IMR-90 (cell line): ENCODE measurements around the gene TMC7. TPM values are rescaled to one million over a fixed set of nuclear protein-coding genes. Genes with fewer than 3 reads are reported as not detected.

Source experiments
- ATAC-seq: fragments of 200-7000 bp; cut with Tn5 transposase; 2 replicates; pipeline ENCODE4 v1.9.1; 2020; ENCODE audit warnings: low read depth, mild to moderate bottlenecking, moderate library complexity
- BruUV-seq: library from RNA; stranded (reverse); fragments of 400-500 nt; replicated peaks from 2 replicates; lab custom pipeline; 2021; lab: Mats Ljungman, UMichigan
- CTCF ChIA-PET: fragments of 300-600 bp; formaldehyde crosslinking; extraction: SDS; loops from one replicate; lab custom pipeline; 2021; ENCODE audit warnings: antibody characterized with exemption; lab: Yijun Ruan, JAX
- POLR2A ChIA-PET: fragments of 300-600 bp; sonication (Branson Sonifier 250); formaldehyde crosslinking; loops from one replicate; lab custom pipeline; 2022; ENCODE audit warnings: antibody characterized with exemption; ENCODE audit not compliant: unreplicated experiment; lab: Charles Lee
- DNase-seq: peaks from one replicate; pipeline ENCODE4 v3.0.0; 2013
- H2AFZ ChIP-seq: replicated peaks from 2 replicates; pipeline ENCODE3; 2013; ENCODE audit warnings: low read length, mild to moderate bottlenecking; ENCODE audit not compliant: poor library complexity
- H2AK5ac ChIP-seq: 2 replicates; pipeline ENCODE4 v1.6.1; 2013; ENCODE audit warnings: low read depth, low read length, inconsistent platforms
- H2AK9ac ChIP-seq: replicated peaks from 2 replicates; pipeline ENCODE3; 2013; ENCODE audit warnings: mild to moderate bottlenecking, low read depth, low read length, moderate library complexity; ENCODE audit not compliant: poor library complexity
- H2BK120ac ChIP-seq: 2 replicates; pipeline ENCODE4 v1.6.1; 2013; ENCODE audit warnings: low read depth, low read length, inconsistent platforms
- H2BK15ac ChIP-seq: 3 replicates; pipeline ENCODE4 v1.6.1; 2013; ENCODE audit warnings: low read depth, low read length, inconsistent platforms
- H2BK20ac ChIP-seq: 2 replicates; pipeline ENCODE4 v1.6.1; 2013; ENCODE audit warnings: low read depth, mild to moderate bottlenecking, inconsistent platforms, low read length, moderate library complexity
- H2BK5ac ChIP-seq: 2 replicates; pipeline ENCODE4 v1.6.1; 2013; ENCODE audit warnings: mild to moderate bottlenecking, low read depth, low read length, inconsistent platforms; ENCODE audit not compliant: poor library complexity, severe bottlenecking
- H3K14ac ChIP-seq: replicated peaks from 2 replicates; pipeline ENCODE4 v1.6.1; 2013; ENCODE audit warnings: low read depth, low read length, inconsistent platforms
- H3K18ac ChIP-seq: 2 replicates; pipeline ENCODE4 v1.6.1; 2013; ENCODE audit warnings: low read depth, low read length, control low read depth
- H3K23ac ChIP-seq: 2 replicates; pipeline ENCODE4 v1.6.1; 2013; ENCODE audit warnings: low read depth, low read length, inconsistent platforms
- H3K27ac ChIP-seq: 2 replicates; pipeline ENCODE4 v1.5.1; 2013; ENCODE audit warnings: mild to moderate bottlenecking, control low read depth, low read length; ENCODE audit not compliant: insufficient read depth
- H3K27me3 ChIP-seq: 2 replicates; pipeline ENCODE4 v1.6.1; 2013; ENCODE audit warnings: low read length; ENCODE audit not compliant: control insufficient read depth, insufficient read depth
- H3K36me3 ChIP-seq: 2 replicates; pipeline ENCODE4 v1.6.1; 2013; ENCODE audit warnings: low read length, mixed read lengths; ENCODE audit not compliant: control insufficient read depth, insufficient read depth
- H3K4ac ChIP-seq: 2 replicates; pipeline ENCODE4 v1.6.1; 2013; ENCODE audit warnings: low read depth, low read length, inconsistent platforms
- H3K4me1 ChIP-seq: 2 replicates; pipeline ENCODE4 v1.6.1; 2013; ENCODE audit warnings: low read length, mixed read lengths; ENCODE audit not compliant: control insufficient read depth, insufficient read depth
- H3K4me2 ChIP-seq: 2 replicates; pipeline ENCODE4 v1.6.1; 2013; ENCODE audit warnings: low read depth, mild to moderate bottlenecking, control low read depth, low read length, moderate library complexity
- H3K4me3 ChIP-seq: 2 replicates; pipeline ENCODE4 v1.5.1; 2013; ENCODE audit warnings: low read depth, mild to moderate bottlenecking, control low read depth, low read length, moderate library complexity; ENCODE audit not compliant: insufficient read depth
- H3K56ac ChIP-seq: 2 replicates; pipeline ENCODE4 v1.6.1; 2013; ENCODE audit warnings: low read length, inconsistent platforms; ENCODE audit not compliant: insufficient read depth; ENCODE audit errors: extremely low read depth
- H3K79me1 ChIP-seq, 2 experiments: 2 replicates each; pipeline ENCODE4 v1.6.1; 2013; ENCODE audit warnings: low read length in 2 of 2, inconsistent platforms in 1 of 2, low read depth in 1 of 2
- H3K9ac ChIP-seq: 2 replicates; pipeline ENCODE4 v1.6.1; 2013; ENCODE audit warnings: low read depth, low read length, control low read depth
- H3K9me1 ChIP-seq: 2 replicates; pipeline ENCODE4 v1.6.1; 2013; ENCODE audit warnings: low read length, inconsistent platforms; ENCODE audit not compliant: insufficient read depth
- H3K9me3 ChIP-seq: 2 replicates; pipeline ENCODE4 v1.6.1; 2013; ENCODE audit warnings: low read length; ENCODE audit not compliant: control insufficient read depth, insufficient read depth
- H4K20me1 ChIP-seq: 2 replicates; pipeline ENCODE4 v1.6.1; 2013; ENCODE audit warnings: low read length, inconsistent platforms; ENCODE audit not compliant: insufficient read depth
- H4K5ac ChIP-seq: 2 replicates; pipeline ENCODE4 v1.6.1; 2013; ENCODE audit warnings: mild to moderate bottlenecking, low read depth, low read length, control low read depth
- H4K8ac ChIP-seq, 2 experiments: 2 replicates each; pipeline ENCODE4 v1.6.1; 2013; ENCODE audit warnings: low read depth in 2 of 2, low read length in 2 of 2, control low read depth in 1 of 2, inconsistent platforms in 1 of 2
- H4K91ac ChIP-seq: 2 replicates; pipeline ENCODE4 v1.6.1; 2013; ENCODE audit warnings: low read depth, low read length, inconsistent platforms; ENCODE audit not compliant: insufficient read depth
- NFE2L2 ChIP-seq: fragments of 150-350 bp; IDR thresholded peaks from 2 replicates; pipeline ENCODE4 v1.6.1; 2016; ENCODE audit warnings: low read depth, mild to moderate bottlenecking, low read length
- WGBS, 2 experiments: methylation state at CpG; one replicate each; pipeline versions ENCODE4 v1.1.5 to v1.1.7; 2013; ENCODE audit warnings: missing lambda C conversion rate in 2 of 2; ENCODE audit not compliant: insufficient read length in 1 of 2; ENCODE audit errors: extremely low coverage in 2 of 2; 5-methylcytosine and 5-hydroxymethylcytosine counted together
- dilution Hi-C: fragments of 300-500 bp; cut with HindIII; formaldehyde crosslinking; loops from one replicate; pipeline ENCODE4 v1.14.3; 2018; ENCODE audit warnings: low sequenced_read_pairs; ENCODE audit not compliant: unreplicated experiment
- in situ Hi-C: fragments of 300-500 bp; cut with MboI; formaldehyde crosslinking; loops from 3 replicates; pipeline ENCODE4 v1.14.3; 2019; ENCODE audit warnings: low sequenced_read_pairs, inconsistent platforms, mixed read lengths
- intact Hi-C: fragments of 100-400 bp; cut with micrococcal nuclease; formaldehyde crosslinking; loops from 2 replicates; pipeline ENCODE4 v1.10.0; 2022
- polyA plus RNA-seq, 3 experiments: library from polyadenylated mRNA; depleted of rRNA; stranded (reverse); fragments of >200 nt; gene quantifications; 2 replicates each; pipeline ENCODE4 v1.2.3, GENCODE V29; 2012; ENCODE audit warnings: low replicate concordance in 1 of 3
- total RNA-seq: library from RNA; depleted of rRNA; stranded (reverse); fragments of >200 nt; gene quantifications from 2 replicates; pipeline ENCODE4 v1.2.3, GENCODE V29; 2012

Gene TMC7
- total and polyA plus RNA-seq, 2 of the 4 experiments (the other 2 are of a cell fraction): 0.27 to 0.36 TPM

DNA sequence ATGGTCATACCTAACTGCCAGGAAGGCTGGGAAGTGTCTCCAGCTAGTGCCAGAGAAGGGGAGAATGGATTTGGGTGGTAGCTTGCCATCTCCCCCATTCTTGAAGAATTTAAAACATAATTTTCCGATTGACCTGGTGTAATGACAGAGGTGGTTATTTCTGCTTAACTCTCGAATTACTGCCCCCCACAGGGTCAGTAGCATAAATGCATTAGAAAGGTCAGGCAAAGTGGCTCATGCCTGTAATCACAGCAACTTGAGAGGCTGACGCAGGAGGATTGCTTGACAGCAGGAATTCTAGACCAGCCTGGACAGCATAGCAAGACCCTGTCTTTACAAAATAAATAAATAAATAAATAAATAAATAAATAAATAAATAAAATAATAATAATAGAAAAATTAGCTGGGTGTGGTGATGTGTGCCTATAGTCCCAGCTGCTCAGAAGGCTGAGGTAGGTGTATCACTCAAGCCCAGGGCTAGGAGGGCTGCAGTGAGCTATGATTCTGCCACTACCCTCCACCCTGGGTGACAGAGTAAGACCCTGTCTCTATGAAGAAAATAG, 27.5 kb downstream of the TMC7 start:
- intact Hi-C loops (no loop called here), in situ Hi-C loops (no loop called here), dilution Hi-C loops (no loop called here)
- no peak overlapping the region for H3K27ac ChIP-seq
- TF ChIP-seq NFE2L2: no peak
- H2BK20ac ChIP-seq: no peak overlapping the region
- H4K5ac ChIP-seq: no peak overlapping the region
- no peak overlapping the region for H2AK5ac ChIP-seq
- H3K36me3 ChIP-seq: no peaks in the 10 kb centered on the region
- no peak overlapping the region for H2BK5ac ChIP-seq
- no peak overlapping the region for H3K14ac ChIP-seq
- H3K4ac ChIP-seq: no peak overlapping the region
- no peak overlapping the region for H4K91ac ChIP-seq
- ATAC-seq (no peak), DNase-seq (no peak)
- H3K9me3 ChIP-seq: no peaks in the 10 kb centered on the region; the same call in 1 of the 2 replicates
- no peak overlapping the region for H3K23ac ChIP-seq
- H2BK15ac ChIP-seq: no peak overlapping the region
- no peak overlapping the region for H3K9ac ChIP-seq
- WGBS, 2 experiments: no CpG with 5 or more reads among the region's 3 CpGs
- ChIA-PET CTCF (no interaction called here), POLR2A (no interaction called here)
- H3K4me2 ChIP-seq: no peak overlapping the region
- no peaks in the 10 kb centered on the region for H3K27me3 ChIP-seq
- no peak overlapping the region for H3K18ac ChIP-seq
- no peak overlapping the region for H2BK120ac ChIP-seq
- no peaks in the 10 kb centered on the region for H3K79me1 ChIP-seq
- no peak overlapping the region for H2AFZ ChIP-seq
- H2AK9ac ChIP-seq: no peak overlapping the region
- no peaks in the 10 kb centered on the region for H3K9me1 ChIP-seq
- no peak overlapping the region for H3K4me3 ChIP-seq
- no peaks in the 10 kb centered on the region for H4K20me1 ChIP-seq
- H3K56ac ChIP-seq: no peak overlapping the region
- peaks cover 7% of the 10 kb centered on the region for H3K4me1 ChIP-seq
- no peak overlapping the region for H4K8ac ChIP-seq
- BruUV-seq: no TSS peak
